GM12892 (cell line): ENCODE measurements around the gene SPRYD4.

ENCODE experiments used
- POLR2A ChIP-seq: IDR thresholded peaks from 2 replicates; pipeline ENCODE4 v1.6.1; 2011; ENCODE audit warnings: low read depth, low read length, control low read depth
- POLR2AphosphoS5 ChIP-seq: IDR thresholded peaks from 2 replicates; pipeline ENCODE4 v1.6.1; 2011; ENCODE audit warnings: low read depth, low read length, control low read depth
- TAF1 ChIP-seq: IDR thresholded peaks from 2 replicates; pipeline ENCODE4 v1.6.1; 2011; ENCODE audit warnings: low read depth, mild to moderate bottlenecking, control low read depth, low read length, borderline replicate concordance

DNA sequence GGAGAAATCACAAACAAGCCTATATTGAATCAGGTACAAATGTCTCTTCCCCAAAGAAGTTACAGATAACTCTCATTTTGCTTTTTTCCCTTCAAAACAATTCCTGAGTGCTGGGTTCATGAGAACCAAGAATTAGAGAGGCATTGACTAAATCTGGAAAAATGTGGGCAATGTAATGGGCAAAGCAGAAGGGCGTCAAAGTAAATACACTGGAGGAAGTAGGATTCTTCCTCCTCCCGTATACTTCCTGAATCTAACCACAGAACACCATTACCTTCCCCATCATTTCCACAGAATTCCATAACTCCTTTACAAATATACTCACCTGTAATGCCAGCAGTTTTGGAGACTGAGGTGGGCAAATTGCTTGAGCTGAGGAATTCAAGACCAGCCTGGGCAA is 50.2 kb downstream of the SPRYD4 start:
- TF ChIP-seq POLR2A = no peak
- TF ChIP-seq POLR2AphosphoS5 = no peak
- no peak for TF ChIP-seq TAF1
